ENCODE results near the gene HPN.

The HPN gene

GRCh38 chr19:35055715-35056179 is 14.2 kb downstream of the HPN start (continued):
- peak; percentile 76 for TF ChIP-seq PATZ1 (tag by site-specific recombination; IDR thresholded peaks at IDR 0.05)
- no peak for TF ChIP-seq ZNF324 (tag by site-specific recombination; IDR thresholded peaks at IDR 0.05)
- TF ChIP-seq, protein P1, sequence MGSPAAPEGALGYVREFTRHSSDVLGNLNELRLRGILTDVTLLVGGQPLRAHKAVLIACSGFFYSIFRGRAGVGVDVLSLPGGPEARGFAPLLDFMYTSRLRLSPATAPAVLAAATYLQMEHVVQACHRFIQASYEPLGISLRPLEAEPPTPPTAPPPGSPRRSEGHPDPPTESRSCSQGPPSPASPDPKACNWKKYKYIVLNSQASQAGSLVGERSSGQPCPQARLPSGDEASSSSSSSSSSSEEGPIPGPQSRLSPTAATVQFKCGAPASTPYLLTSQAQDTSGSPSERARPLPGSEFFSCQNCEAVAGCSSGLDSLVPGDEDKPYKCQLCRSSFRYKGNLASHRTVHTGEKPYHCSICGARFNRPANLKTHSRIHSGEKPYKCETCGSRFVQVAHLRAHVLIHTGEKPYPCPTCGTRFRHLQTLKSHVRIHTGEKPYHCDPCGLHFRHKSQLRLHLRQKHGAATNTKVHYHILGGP (tag by site-specific recombination; IDR thresholded peaks at IDR 0.05), result no peak
- no peak for TF ChIP-seq ZNF16 (tag by site-specific recombination; IDR thresholded peaks at IDR 0.05; ENCODE audit: low read depth)
- TF ChIP-seq PRDM1 (tag by site-specific recombination; IDR thresholded peaks at IDR 0.05), result peak; percentile 70
- TF ChIP-seq ZNF121 (tag by site-specific recombination; IDR thresholded peaks at IDR 0.05), result peak; percentile 57; the same call in 1 of the 2 replicates
- no peak for TF ChIP-seq ZFHX2 (tag by site-specific recombination; conservative IDR thresholded peaks at IDR 0.05)
- no peak for TF ChIP-seq OVOL3 (tag by site-specific recombination; IDR thresholded peaks at IDR 0.05)
- TF ChIP-seq, protein P2, sequence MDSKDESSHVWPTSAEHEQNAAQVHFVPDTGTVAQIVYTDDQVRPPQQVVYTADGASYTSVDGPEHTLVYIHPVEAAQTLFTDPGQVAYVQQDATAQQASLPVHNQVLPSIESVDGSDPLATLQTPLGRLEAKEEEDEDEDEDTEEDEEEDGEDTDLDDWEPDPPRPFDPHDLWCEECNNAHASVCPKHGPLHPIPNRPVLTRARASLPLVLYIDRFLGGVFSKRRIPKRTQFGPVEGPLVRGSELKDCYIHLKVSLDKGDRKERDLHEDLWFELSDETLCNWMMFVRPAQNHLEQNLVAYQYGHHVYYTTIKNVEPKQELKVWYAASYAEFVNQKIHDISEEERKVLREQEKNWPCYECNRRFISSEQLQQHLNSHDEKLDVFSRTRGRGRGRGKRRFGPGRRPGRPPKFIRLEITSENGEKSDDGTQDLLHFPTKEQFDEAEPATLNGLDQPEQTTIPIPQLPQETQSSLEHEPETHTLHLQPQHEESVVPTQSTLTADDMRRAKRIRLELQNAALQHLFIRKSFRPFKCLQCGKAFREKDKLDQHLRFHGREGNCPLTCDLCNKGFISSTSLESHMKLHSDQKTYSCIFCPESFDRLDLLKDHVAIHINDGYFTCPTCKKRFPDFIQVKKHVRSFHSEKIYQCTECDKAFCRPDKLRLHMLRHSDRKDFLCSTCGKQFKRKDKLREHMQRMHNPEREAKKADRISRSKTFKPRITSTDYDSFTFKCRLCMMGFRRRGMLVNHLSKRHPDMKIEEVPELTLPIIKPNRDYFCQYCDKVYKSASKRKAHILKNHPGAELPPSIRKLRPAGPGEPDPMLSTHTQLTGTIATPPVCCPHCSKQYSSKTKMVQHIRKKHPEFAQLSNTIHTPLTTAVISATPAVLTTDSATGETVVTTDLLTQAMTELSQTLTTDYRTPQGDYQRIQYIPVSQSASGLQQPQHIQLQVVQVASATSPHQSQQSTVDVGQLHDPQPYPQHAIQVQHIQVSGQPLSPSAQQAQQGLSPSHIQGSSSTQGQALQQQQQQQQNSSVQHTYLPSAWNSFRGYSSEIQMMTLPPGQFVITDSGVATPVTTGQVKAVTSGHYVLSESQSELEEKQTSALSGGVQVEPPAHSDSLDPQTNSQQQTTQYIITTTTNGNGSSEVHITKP (tag by site-specific recombination; IDR thresholded peaks at IDR 0.05), result no peak
- TF ChIP-seq GLIS1 (tag by site-specific recombination; IDR thresholded peaks at IDR 0.05), result peak; percentile 77

DNA sequence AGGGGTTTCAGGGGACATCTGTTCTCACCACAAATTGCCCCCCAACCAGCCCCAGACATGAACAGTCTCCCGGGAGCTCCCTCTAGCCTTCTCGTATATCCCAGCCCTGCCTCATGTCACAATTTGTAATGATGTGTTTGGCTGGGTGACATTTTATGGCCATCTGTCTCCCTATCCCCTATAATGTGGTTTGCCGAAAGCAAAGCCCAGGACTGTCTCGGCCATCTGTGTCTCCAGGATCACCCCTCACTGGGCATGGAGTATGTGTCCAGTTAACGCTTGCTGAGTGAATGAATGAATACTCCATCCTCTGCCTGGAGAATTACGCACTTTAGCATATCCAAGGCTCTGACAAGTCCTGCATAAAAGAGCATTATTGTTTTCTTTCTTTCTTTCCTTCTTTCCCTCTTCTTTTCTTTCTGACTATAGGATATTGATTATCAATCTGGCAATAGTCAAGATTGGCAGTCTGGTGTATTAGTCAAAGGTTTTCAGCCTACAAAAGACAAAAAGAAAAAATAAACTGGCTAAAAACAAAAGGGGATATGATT is 15.1 kb downstream of the HPN start:
- ChIA-PET POLR2A (interaction anchor here (1.1 kb wide), 1 partner anchor 78 kb away, joined by 3 read pairs; the partner anchor contains the start of gene LGI4), CTCF (interaction anchor here (0.6 to 9.6 kb wide), 21 partner anchors 8 to 732 kb away, joined by 3 to 193 read pairs (median 6); partner anchors contain the start of genes FXYD3, HPN and LGI4)
- Histone ChIP-seq H3K9me3 (ENCODE audit: control insufficient read depth, insufficient read depth, low read depth, low read length) (no peaks in the 10 kb centered on the region; the same call in 1 of the 2 replicates), H3K4me3 (ENCODE audit: low read depth, low read length) (no peak overlapping the region), H3K27ac (ENCODE audit: extremely low read depth, low read depth, low read length) (no peak overlapping the region), H3K36me3 (ENCODE audit: control insufficient read depth in 2 of 2, insufficient read depth in 1 of 2, low read length in 2 of 2) (no peaks in the 10 kb centered on the region; a peak in 1 of 3 replicates), H3K4me1 (ENCODE audit: control insufficient read depth, insufficient read depth, low read length) (peaks cover 7% of the 10 kb centered on the region; the same call in 1 of the 2 replicates)
- TF ChIP-seq, protein P3, sequence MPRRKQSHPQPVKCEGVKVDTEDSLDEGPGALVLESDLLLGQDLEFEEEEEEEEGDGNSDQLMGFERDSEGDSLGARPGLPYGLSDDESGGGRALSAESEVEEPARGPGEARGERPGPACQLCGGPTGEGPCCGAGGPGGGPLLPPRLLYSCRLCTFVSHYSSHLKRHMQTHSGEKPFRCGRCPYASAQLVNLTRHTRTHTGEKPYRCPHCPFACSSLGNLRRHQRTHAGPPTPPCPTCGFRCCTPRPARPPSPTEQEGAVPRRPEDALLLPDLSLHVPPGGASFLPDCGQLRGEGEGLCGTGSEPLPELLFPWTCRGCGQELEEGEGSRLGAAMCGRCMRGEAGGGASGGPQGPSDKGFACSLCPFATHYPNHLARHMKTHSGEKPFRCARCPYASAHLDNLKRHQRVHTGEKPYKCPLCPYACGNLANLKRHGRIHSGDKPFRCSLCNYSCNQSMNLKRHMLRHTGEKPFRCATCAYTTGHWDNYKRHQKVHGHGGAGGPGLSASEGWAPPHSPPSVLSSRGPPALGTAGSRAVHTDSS (tag by site-specific recombination; IDR thresholded peaks at IDR 0.05), result no peak
- TF ChIP-seq GLIS2 (tag by site-specific recombination; IDR thresholded peaks at IDR 0.05), result no peak
- TF ChIP-seq ZNF239 (tag by site-specific recombination; IDR thresholded peaks at IDR 0.05), result peak; percentile 100
- TF ChIP-seq ZNF580 (tag by site-specific recombination; IDR thresholded peaks at IDR 0.05), result 0 out of 2 replicates have a peak, but pooled peaks have one; percentile 48
- TF ChIP-seq ZNF366 (tag by site-specific recombination; conservative IDR thresholded peaks at IDR 0.05), result 0 out of 2 replicates have a peak, but pooled peaks have one; percentile 13
- TF ChIP-seq, protein P4, sequence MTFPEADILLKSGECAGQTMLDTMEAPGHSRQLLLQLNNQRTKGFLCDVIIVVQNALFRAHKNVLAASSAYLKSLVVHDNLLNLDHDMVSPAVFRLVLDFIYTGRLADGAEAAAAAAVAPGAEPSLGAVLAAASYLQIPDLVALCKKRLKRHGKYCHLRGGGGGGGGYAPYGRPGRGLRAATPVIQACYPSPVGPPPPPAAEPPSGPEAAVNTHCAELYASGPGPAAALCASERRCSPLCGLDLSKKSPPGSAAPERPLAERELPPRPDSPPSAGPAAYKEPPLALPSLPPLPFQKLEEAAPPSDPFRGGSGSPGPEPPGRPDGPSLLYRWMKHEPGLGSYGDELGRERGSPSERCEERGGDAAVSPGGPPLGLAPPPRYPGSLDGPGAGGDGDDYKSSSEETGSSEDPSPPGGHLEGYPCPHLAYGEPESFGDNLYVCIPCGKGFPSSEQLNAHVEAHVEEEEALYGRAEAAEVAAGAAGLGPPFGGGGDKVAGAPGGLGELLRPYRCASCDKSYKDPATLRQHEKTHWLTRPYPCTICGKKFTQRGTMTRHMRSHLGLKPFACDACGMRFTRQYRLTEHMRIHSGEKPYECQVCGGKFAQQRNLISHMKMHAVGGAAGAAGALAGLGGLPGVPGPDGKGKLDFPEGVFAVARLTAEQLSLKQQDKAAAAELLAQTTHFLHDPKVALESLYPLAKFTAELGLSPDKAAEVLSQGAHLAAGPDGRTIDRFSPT (tag by site-specific recombination; IDR thresholded peaks at IDR 0.05), result no peak
